Upper lobe of left lung (tissue), 4 donors: ENCODE results near the gene PCCA.

ENCODE experiments used
- POLR2A ChIP-seq, 4 donors: fragments of 450-650 bp; IDR thresholded peaks; one replicate each; pipeline ENCODE4 v1.5.1; 2016 to 2017; ENCODE audit warnings: antibody characterized with exemption in 4 of 4, mild to moderate bottlenecking in 2 of 4
- TF ChIP-seq, protein P1 (sequence below), 6 experiments: fragments of 450-650 bp in 4 of 6; fragments of 200-600 bp in 2 of 6; sonication (generic) in 2 of 6; IDR thresholded peaks; one replicate each; pipeline ENCODE4 v1.5.1; 2016 to 2019; ENCODE audit warnings: antibody characterized with exemption in 6 of 6

DNA sequence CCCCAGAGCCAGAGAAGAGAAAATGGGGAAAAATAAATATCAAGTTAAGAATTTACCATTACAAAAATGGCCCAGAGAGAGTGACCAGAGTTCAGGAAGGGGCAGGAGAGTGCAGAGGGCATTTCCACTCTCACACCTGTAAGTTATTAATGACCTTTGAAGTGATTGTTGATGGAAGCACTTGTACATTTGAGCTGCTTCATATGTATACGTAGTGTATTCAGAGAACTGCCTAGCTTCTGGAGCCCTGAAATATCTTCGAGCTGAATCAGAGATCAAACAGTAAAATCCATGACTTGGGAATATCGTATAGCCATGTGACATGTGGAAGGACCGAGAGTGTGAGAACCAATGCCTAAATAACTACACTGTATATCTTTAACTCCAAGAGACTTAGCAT, 49.2 kb upstream of the PCCA start:
- TF ChIP-seq, protein P1, sequence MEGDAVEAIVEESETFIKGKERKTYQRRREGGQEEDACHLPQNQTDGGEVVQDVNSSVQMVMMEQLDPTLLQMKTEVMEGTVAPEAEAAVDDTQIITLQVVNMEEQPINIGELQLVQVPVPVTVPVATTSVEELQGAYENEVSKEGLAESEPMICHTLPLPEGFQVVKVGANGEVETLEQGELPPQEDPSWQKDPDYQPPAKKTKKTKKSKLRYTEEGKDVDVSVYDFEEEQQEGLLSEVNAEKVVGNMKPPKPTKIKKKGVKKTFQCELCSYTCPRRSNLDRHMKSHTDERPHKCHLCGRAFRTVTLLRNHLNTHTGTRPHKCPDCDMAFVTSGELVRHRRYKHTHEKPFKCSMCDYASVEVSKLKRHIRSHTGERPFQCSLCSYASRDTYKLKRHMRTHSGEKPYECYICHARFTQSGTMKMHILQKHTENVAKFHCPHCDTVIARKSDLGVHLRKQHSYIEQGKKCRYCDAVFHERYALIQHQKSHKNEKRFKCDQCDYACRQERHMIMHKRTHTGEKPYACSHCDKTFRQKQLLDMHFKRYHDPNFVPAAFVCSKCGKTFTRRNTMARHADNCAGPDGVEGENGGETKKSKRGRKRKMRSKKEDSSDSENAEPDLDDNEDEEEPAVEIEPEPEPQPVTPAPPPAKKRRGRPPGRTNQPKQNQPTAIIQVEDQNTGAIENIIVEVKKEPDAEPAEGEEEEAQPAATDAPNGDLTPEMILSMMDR (IDR thresholded peaks at IDR 0.05) = no peak
- no peak for TF ChIP-seq POLR2A (IDR thresholded peaks at IDR 0.05)
